HepG2 (cell line): ENCODE data around the gene GSTM4. TPM values are rescaled to one million over a fixed set of nuclear protein-coding genes. Genes with fewer than 3 reads are reported as not detected.
A peak's percentile ranks its signal among the peaks of the same experiment; 100 is the strongest.

ENCODE experiments used
- HNF4G ChIP-seq, 2 experiments: sonication (generic) in 1 of 2; formaldehyde crosslinking in 1 of 2; IDR thresholded peaks; 2 replicates each; pipeline versions ENCODE4 v1.4.0 to v1.6.1; 2011 to 2020; ENCODE audit warnings: borderline replicate concordance in 2 of 2, low read depth in 2 of 2, mild to moderate bottlenecking in 2 of 2, low read length in 1 of 2, missing genetic modification reagents in 1 of 2, moderate library complexity in 1 of 2
- HOXA7 ChIP-seq: sonication (generic); formaldehyde crosslinking; IDR thresholded peaks from 2 replicates; pipeline ENCODE4 v1.8.1; 2022; ENCODE audit warnings: mild to moderate bottlenecking, missing genetic modification reagents, moderate library complexity
- KDM1A ChIP-seq: IDR thresholded peaks from 2 replicates; pipeline ENCODE4 v1.6.1; 2016; ENCODE audit warnings: missing compliant biosample characterization
- POLR2G ChIP-seq: fragments of 200-400 bp; formaldehyde crosslinking; IDR thresholded peaks from 2 replicates; pipeline ENCODE4 v1.6.1; 2018; ENCODE audit warnings: mild to moderate bottlenecking, low read depth, low read length, moderate library complexity
- RBAK ChIP-seq: sonication (generic); formaldehyde crosslinking; IDR thresholded peaks from 2 replicates; pipeline ENCODE4 v1.5.1; 2020; ENCODE audit warnings: mild to moderate bottlenecking, missing genetic modification reagents
- SP4 ChIP-seq: sonication (generic); formaldehyde crosslinking; IDR thresholded peaks from 2 replicates; pipeline ENCODE4 v1.8.1; 2023; ENCODE audit warnings: mild to moderate bottlenecking, missing genetic modification reagents
- SUZ12 ChIP-seq: fragments of 150-350 bp; IDR thresholded peaks from 2 replicates; pipeline ENCODE4 v1.6.1; 2014; ENCODE audit warnings: low read depth, low read length
- YY1 ChIP-seq: IDR thresholded peaks from 2 replicates; pipeline ENCODE4 v1.6.1; 2011; ENCODE audit warnings: low read length, low read depth, moderate library complexity, mild to moderate bottlenecking; ENCODE audit not compliant: insufficient read depth, insufficient replicate concordance
- ZFAT ChIP-seq: sonication (generic); formaldehyde crosslinking; conservative IDR thresholded peaks from 2 replicates; pipeline ENCODE4 v1.8.1; 2023; ENCODE audit warnings: missing genetic modification reagents, inconsistent platforms
- ZNF160 ChIP-seq: sonication (generic); formaldehyde crosslinking; IDR thresholded peaks from 2 replicates; pipeline ENCODE4 v1.8.0; 2022; ENCODE audit warnings: mild to moderate bottlenecking, inconsistent platforms, missing genetic modification reagents
- ZNF33B ChIP-seq: sonication (generic); formaldehyde crosslinking; IDR thresholded peaks from 2 replicates; pipeline ENCODE4 v1.5.1; 2020; ENCODE audit warnings: mild to moderate bottlenecking, missing genetic modification reagents
- ZNF382 ChIP-seq: sonication (generic); formaldehyde crosslinking; IDR thresholded peaks from 2 replicates; pipeline ENCODE4 v1.5.0; 2020; ENCODE audit warnings: missing genetic modification reagents, mild to moderate bottlenecking, borderline replicate concordance
- ZNF709 ChIP-seq: sonication (generic); formaldehyde crosslinking; IDR thresholded peaks from 2 replicates; pipeline ENCODE4 v1.5.0; 2020; ENCODE audit warnings: mild to moderate bottlenecking, missing genetic modification reagents
- polyA plus RNA-seq, 8 experiments: library from polyadenylated mRNA; depleted of rRNA in 3 of 8; stranded (reverse) in 7 of 8; unstranded in 1 of 8; fragments of >200 nt; fragmentation: Illumina TruSeq in 4 of 8; extraction: Trizol in 4 of 8; gene quantifications; 2 replicates each; pipeline versions ENCODE4 v1.2.1 to v1.2.3, GENCODE V29; 2011 to 2016; ENCODE audit warnings: low read depth in 4 of 8, missing spikeins in 1 of 8, mixed read lengths in 1 of 8; ENCODE audit not compliant: insufficient read depth in 1 of 8
- total RNA-seq, 5 experiments: library from RNA; depleted of rRNA; stranded (reverse); fragments of >200 nt; fragmentation: Illumina TruSeq; extraction: Trizol; gene quantifications; 2 replicates each; pipeline ENCODE4 v1.2.3, GENCODE V29; 2016; ENCODE audit warnings: low read depth in 1 of 5
- TF ChIP-seq, protein P1 (sequence below): sonication (generic); formaldehyde crosslinking; IDR thresholded peaks from 2 replicates; pipeline ENCODE4 v1.4.0; 2020; ENCODE audit warnings: missing genetic modification reagents
- TF ChIP-seq, protein P2 (sequence below): sonication (generic); formaldehyde crosslinking; IDR thresholded peaks from 2 replicates; pipeline ENCODE4 v1.5.0; 2020; ENCODE audit warnings: mild to moderate bottlenecking, missing genetic modification reagents, borderline replicate concordance
- TF ChIP-seq, protein P3 (sequence below): fragments of 450-650 bp; IDR thresholded peaks from 2 replicates; pipeline ENCODE4 v1.6.1; 2017
- TF ChIP-seq, protein P4 (sequence below): sonication (generic); formaldehyde crosslinking; IDR thresholded peaks from 2 replicates; pipeline ENCODE4 v1.5.1; 2020; ENCODE audit warnings: mild to moderate bottlenecking, missing genetic modification reagents

Gene GSTM4
- total and polyA plus RNA-seq, 2 of the 13 experiments (the other 11 are each of a cell fraction or from before 2014, with no cell fraction given) = 25.3 to 40.8 TPM

DNA sequence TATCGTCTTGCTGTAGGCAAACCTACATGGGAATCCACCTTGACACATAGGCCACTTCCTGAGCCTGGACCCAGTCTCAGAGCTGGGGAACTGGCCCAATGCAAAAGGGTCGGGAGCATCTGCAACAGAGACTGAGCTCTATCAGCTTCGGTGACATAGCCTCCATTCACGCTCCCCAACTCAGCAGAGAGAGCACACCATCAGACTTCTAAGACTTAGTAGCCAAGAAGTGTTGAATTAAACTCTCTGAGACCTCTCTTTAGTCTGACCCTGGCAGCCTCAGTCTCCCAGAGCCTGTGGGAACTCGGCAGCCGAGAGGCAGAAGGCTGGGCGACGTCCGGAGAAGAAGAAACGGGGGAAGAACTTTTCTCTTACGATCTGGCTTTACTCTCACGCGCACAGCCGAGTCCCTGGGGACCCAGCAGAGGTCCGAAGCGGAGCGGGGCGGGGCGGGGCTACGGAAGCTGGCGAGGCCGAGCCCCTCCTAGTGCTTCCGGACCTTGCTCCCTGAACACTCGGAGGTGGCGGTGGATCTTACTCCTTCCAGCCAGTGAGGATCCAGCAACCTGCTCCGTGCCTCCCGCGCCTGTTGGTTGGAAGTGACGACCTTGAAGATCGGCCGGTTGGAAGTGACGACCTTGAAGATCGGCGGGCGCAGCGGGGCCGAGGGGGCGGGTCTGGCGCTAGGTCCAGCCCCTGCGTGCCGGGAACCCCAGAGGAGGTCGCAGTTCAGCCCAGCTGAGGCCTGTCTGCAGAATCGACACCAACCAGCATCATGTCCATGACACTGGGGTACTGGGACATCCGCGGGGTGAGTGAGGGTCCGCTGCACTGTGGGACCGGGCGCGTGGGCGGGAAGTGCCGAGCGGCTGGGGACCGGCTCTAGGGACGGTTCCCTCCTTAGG is at the start of gene GSTM4 (continued):
- TF ChIP-seq, protein P1, sequence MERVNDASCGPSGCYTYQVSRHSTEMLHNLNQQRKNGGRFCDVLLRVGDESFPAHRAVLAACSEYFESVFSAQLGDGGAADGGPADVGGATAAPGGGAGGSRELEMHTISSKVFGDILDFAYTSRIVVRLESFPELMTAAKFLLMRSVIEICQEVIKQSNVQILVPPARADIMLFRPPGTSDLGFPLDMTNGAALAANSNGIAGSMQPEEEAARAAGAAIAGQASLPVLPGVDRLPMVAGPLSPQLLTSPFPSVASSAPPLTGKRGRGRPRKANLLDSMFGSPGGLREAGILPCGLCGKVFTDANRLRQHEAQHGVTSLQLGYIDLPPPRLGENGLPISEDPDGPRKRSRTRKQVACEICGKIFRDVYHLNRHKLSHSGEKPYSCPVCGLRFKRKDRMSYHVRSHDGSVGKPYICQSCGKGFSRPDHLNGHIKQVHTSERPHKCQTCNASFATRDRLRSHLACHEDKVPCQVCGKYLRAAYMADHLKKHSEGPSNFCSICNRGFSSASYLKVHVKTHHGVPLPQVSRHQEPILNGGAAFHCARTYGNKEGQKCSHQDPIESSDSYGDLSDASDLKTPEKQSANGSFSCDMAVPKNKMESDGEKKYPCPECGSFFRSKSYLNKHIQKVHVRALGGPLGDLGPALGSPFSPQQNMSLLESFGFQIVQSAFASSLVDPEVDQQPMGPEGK = peak; percentile 80
- TF ChIP-seq, protein P2, sequence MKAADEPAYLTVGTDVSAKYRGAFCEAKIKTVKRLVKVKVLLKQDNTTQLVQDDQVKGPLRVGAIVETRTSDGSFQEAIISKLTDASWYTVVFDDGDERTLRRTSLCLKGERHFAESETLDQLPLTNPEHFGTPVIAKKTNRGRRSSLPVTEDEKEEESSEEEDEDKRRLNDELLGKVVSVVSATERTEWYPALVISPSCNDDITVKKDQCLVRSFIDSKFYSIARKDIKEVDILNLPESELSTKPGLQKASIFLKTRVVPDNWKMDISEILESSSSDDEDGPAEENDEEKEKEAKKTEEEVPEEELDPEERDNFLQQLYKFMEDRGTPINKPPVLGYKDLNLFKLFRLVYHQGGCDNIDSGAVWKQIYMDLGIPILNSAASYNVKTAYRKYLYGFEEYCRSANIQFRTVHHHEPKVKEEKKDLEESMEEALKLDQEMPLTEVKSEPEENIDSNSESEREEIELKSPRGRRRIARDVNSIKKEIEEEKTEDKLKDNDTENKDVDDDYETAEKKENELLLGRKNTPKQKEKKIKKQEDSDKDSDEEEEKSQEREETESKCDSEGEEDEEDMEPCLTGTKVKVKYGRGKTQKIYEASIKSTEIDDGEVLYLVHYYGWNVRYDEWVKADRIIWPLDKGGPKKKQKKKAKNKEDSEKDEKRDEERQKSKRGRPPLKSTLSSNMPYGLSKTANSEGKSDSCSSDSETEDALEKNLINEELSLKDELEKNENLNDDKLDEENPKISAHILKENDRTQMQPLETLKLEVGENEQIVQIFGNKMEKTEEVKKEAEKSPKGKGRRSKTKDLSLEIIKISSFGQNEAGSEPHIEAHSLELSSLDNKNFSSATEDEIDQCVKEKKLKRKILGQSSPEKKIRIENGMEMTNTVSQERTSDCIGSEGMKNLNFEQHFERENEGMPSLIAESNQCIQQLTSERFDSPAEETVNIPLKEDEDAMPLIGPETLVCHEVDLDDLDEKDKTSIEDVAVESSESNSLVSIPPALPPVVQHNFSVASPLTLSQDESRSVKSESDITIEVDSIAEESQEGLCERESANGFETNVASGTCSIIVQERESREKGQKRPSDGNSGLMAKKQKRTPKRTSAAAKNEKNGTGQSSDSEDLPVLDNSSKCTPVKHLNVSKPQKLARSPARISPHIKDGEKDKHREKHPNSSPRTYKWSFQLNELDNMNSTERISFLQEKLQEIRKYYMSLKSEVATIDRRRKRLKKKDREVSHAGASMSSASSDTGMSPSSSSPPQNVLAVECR (CRISPR knock-in tag) = peak; percentile 89
- TF ChIP-seq POLR2G (peak; percentile 84), SP4 (CRISPR knock-in tag) (peak; percentile 52; the same call in 1 of the 2 replicates), ZNF33B (0 out of 2 replicates have a peak, but pooled peaks have one; percentile 66), ZNF160 (CRISPR knock-in tag) (0 out of 2 replicates have a peak, but pooled peaks have one; percentile 21), YY1 (peak; percentile 30), HOXA7 (CRISPR knock-in tag) (no peak), ZFAT (no peak), HNF4G (IDR thresholded peaks at IDR 0.05; ENCODE audit: borderline replicate concordance, low read depth, low read length) (peak; percentile 60; the same call in 1 of the 2 replicates), HNF4G (CRISPR knock-in tag; IDR thresholded peaks at IDR 0.05; ENCODE audit: borderline replicate concordance, low read depth) (peak; percentile 80; the same call in 1 of the 2 replicates), KDM1A (no peak), RBAK (CRISPR knock-in tag) (no peak), SUZ12 (no peak), ZNF709 (CRISPR knock-in tag) (0 out of 2 replicates have a peak, but pooled peaks have one; percentile 7), ZNF382 (CRISPR knock-in tag) (no peak)
- TF ChIP-seq, protein P3, sequence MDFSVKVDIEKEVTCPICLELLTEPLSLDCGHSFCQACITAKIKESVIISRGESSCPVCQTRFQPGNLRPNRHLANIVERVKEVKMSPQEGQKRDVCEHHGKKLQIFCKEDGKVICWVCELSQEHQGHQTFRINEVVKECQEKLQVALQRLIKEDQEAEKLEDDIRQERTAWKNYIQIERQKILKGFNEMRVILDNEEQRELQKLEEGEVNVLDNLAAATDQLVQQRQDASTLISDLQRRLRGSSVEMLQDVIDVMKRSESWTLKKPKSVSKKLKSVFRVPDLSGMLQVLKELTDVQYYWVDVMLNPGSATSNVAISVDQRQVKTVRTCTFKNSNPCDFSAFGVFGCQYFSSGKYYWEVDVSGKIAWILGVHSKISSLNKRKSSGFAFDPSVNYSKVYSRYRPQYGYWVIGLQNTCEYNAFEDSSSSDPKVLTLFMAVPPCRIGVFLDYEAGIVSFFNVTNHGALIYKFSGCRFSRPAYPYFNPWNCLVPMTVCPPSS = no peak
- TF ChIP-seq, protein P4, sequence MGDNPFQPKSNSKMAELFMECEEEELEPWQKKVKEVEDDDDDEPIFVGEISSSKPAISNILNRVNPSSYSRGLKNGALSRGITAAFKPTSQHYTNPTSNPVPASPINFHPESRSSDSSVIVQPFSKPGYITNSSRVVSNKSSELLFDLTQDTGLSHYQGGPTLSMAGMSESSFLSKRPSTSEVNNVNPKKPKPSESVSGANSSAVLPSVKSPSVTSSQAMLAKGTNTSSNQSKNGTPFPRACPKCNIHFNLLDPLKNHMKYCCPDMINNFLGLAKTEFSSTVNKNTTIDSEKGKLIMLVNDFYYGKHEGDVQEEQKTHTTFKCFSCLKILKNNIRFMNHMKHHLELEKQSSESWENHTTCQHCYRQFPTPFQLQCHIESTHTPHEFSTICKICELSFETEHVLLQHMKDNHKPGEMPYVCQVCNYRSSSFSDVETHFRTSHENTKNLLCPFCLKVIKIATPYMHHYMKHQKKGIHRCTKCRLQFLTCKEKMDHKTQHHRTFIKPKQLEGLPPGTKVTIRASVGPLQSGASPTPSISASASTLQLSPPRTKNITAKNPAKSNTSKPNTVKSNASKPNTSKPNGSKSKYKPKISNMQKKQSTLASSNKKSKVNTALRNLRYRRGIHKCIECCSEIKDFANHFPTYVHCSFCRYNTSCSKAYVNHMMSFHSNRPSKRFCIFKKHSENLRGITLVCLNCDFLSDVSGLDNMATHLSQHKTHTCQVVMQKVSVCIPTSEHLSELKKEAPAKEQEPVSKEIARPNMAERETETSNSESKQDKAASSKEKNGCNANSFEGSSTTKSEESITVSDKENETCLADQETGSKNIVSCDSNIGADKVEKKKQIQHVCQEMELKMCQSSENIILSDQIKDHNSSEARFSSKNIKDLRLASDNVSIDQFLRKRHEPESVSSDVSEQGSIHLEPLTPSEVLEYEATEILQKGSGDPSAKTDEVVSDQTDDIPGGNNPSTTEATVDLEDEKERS (CRISPR knock-in tag) = no peak
